Pancreas (tissue), 10 donors: ENCODE data around the gene BCR. TPM values are rescaled to one million over a fixed set of nuclear protein-coding genes. Genes with fewer than 3 reads are reported as not detected.

Experiments
- ATAC-seq, 4 donors: fragments of 200-7000 bp; cut with Tn5 transposase; one replicate each; pipeline versions ENCODE4 v1.8.0 to v1.9.1; 2020; ENCODE audit warnings: mild to moderate bottlenecking in 4 of 4, moderate library complexity in 4 of 4
- DNase-seq, 6 donors: peaks; one replicate each; pipeline ENCODE4 v3.0.0-alpha.2; 2020
- FAIRE-seq: peaks from 2 replicates; lab custom pipeline; 2012; peaks lifted over from hg19 to GRCh38; lab: Jason Lieb, UNC
- H3K27ac ChIP-seq, 4 donors: fragments of 200-600 bp; sonication (generic); 1 replicate in 3 of 4; 2 replicates in 1 of 4; pipeline versions ENCODE4 v1.5.0 to v1.8.0; 2020
- H3K27me3 ChIP-seq, 4 donors: fragments of 200-600 bp; one replicate each; pipeline ENCODE4 v1.8.0; 2021
- H3K36me3 ChIP-seq, 3 donors: fragments of 200-600 bp; sonication (generic) in 1 of 3; one replicate each; pipeline versions ENCODE4 v1.5.0 to v1.8.0; 2020 to 2021
- H3K4me1 ChIP-seq, 3 donors: fragments of 200-600 bp; one replicate each; pipeline ENCODE4 v1.8.0; 2021
- H3K4me3 ChIP-seq, 4 donors: fragments of 200-600 bp; sonication (generic) in 2 of 4; one replicate each; pipeline versions ENCODE4 v1.5.0 to v1.8.0; 2020 to 2021
- H3K9me3 ChIP-seq, 4 donors: fragments of 200-600 bp; one replicate each; pipeline ENCODE4 v1.8.0; 2021
- WGBS, 2 donors: extraction: QIAGEN DNeasy Blood & Tissue Kit; methylation state at CpG; one replicate each; pipeline ENCODE4 v1.1.7; 2013; 5-methylcytosine and 5-hydroxymethylcytosine counted together
- intact Hi-C, 3 donors: fragments of 100-400 bp; cut with DNase I; formaldehyde crosslinking; loops; one replicate each; pipeline versions ENCODE4 v1.11.1 to v1.14.2; 2022
- polyA plus RNA-seq, 2 donors: library from polyadenylated mRNA; stranded (reverse); fragments of 200-250 nt; gene quantifications; one replicate each; pipeline ENCODE4 v1.2.3, GENCODE V29; 2013
- total RNA-seq, 6 donors: library from RNA; stranded (reverse); fragmentation: NEBNext Ultra II Directional in 4 of 6; extraction: Animal tissue kit (Norgen Biotek cat#: 25700) in 4 of 6; gene quantifications; one replicate each; pipeline versions ENCODE4 v1.2.1 to v1.2.4, GENCODE V29; 2021 to 2023
- TF ChIP-seq, protein P1 (sequence below), 4 donors: fragments of 200-600 bp; sonication (generic) in 3 of 4; IDR thresholded peaks; one replicate each; pipeline versions ENCODE4 v1.5.0 to v1.8.0; 2021; ENCODE audit warnings: antibody characterized with exemption in 4 of 4
- donor health status: healthy with polysubstance abuse.
- donor health status: DM: no; HTN: no; CAD: no; lungs with moderate emphysema.
- donor health status: DM: no; HTN: no; CAD: no.
- donor health status: control.
- donor health status: control.
- donor health status: Bipolar disorder and iron deficiency.
- donor health status: DM: yes; HTN: yes; CAD: no.
- donor health status: DM: no; HTN: no; CAD: no.
- donor health status: DM: no; HTN: no; CAD: no.
- donor health status: DM: yes; HTN: yes; CAD: no.

Gene BCR
- total and polyA plus RNA-seq, 8 donors: 15.5 to 35.9 (median 18.1) TPM

DNA sequence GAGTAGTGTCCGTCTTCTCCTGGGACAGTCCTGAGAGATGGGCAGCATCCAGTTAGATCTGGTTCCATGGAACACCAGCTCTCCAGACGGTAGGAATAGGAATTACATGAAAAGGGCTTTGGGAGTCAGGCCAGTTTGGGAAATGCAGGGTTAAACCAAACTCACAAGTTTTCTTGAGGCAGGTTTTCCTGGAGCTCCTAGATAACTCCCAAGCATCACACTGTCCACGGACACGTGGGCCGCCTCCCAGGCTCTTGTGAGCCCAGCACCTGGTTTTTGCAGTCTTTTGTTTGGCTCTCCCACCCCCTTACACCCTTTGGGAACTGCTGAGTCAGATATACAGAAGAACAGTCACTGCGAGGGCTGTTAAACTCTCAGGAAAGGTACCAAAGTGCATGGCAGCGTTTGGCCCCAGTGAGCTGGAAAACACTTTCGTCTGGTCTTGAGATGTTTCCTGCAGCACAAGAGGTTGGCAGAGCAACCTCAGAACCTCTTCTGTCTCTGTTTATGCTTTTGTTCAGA is 90.0 kb downstream of the BCR start:
- H3K36me3 ChIP-seq: peaks cover 0 to 26% (median 2%) of the 10 kb centered on the region in 3 donors
- DNase-seq (no peak), ATAC-seq (no peak), FAIRE-seq (no peak)
- H3K27ac ChIP-seq: no peak overlapping the region
- TF ChIP-seq, protein P1, sequence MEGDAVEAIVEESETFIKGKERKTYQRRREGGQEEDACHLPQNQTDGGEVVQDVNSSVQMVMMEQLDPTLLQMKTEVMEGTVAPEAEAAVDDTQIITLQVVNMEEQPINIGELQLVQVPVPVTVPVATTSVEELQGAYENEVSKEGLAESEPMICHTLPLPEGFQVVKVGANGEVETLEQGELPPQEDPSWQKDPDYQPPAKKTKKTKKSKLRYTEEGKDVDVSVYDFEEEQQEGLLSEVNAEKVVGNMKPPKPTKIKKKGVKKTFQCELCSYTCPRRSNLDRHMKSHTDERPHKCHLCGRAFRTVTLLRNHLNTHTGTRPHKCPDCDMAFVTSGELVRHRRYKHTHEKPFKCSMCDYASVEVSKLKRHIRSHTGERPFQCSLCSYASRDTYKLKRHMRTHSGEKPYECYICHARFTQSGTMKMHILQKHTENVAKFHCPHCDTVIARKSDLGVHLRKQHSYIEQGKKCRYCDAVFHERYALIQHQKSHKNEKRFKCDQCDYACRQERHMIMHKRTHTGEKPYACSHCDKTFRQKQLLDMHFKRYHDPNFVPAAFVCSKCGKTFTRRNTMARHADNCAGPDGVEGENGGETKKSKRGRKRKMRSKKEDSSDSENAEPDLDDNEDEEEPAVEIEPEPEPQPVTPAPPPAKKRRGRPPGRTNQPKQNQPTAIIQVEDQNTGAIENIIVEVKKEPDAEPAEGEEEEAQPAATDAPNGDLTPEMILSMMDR (IDR thresholded peaks at IDR 0.05): no peak
- H3K27me3 ChIP-seq: no peaks in the 10 kb centered on the region
- WGBS, 2 donors: 62 to 64% methylated on average over 8 of the region's 8 CpGs
- intact Hi-C loops: no loop called here
- no peak overlapping the region for H3K4me3 ChIP-seq
- H3K9me3 ChIP-seq: no peaks in the 10 kb centered on the region
- H3K4me1 ChIP-seq: no peaks in the 10 kb centered on the region

DNA sequence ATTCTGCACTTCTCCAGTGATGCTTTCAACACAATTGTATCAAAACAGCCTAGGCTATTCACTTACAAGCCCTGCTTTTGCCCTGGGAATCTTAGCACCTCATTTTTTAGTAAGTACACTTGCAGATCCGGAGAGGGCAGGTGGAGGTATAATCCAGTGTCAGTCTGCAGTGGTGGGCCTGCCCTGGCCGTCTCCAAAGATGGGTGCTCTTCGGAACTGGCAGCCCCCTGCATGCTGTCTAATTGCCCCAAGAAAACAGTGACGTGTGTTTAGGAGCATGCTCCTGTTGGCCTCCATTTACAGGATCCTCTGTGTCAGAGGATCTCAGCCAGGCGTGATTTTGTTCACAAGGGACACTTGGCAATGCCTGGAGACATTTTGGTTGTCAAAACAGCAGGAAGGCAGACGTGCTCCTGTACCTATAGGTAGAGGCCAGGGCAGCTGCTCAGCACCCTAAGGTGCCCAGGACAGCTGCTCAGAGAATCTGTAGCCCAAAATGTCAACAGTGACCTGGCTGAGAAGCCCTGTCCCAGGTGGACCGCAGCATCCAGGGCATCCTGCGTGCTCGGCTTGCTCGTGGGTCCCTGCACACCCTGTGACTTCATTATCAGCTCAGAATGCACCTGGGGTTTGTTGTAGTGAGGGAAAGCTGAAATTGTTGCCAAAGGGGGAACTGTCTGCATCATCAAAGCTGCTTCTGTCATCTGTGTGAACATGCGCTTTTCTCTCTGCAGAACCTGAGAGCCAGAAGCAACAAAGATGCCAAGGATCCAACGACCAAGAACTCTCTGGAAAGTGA is 90.7 kb downstream of the BCR start:
- FAIRE-seq (no peak), ATAC-seq (no peak), DNase-seq (no peak)
- TF ChIP-seq, protein P1 (IDR thresholded peaks at IDR 0.05): no peak
- no peaks in the 10 kb centered on the region for H3K27me3 ChIP-seq
- no peak overlapping the region for H3K4me3 ChIP-seq
- H3K4me1 ChIP-seq: no peaks in the 10 kb centered on the region
- H3K27ac ChIP-seq: no peak overlapping the region
- peaks cover 0 to 26% (median 2%) of the 10 kb centered on the region in 3 donors for H3K36me3 ChIP-seq
- intact Hi-C loops: no loop called here
- H3K9me3 ChIP-seq: no peaks in the 10 kb centered on the region
- WGBS, 2 donors: 92% methylated on average over 12 of the region's 12 CpGs

DNA sequence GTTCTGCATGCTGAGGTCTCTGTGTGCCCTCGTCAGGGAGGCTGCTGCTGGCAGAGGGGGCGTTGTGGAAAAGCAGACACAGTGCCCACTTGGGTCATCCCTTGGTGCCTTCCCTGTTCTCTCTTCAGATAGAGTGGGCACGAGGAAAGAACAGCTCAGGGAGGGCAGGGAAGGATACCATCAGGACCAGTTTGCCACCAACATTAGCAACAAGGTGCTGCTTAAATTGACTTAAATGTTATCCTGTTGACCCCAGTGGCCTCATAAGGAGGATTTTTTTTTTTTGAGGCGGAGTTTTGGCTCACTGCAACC is 91.2 kb downstream of the BCR start:
- no peaks in the 10 kb centered on the region for H3K9me3 ChIP-seq
- DNase-seq: no peak
- intact Hi-C loops: no loop called here
- FAIRE-seq: no peak
- no peak overlapping the region for H3K4me3 ChIP-seq
- H3K27me3 ChIP-seq: no peaks in the 10 kb centered on the region
- H3K27ac ChIP-seq: no peak overlapping the region
- 91 to 96% methylated on average over 4 of the region's 4 CpGs for WGBS, 2 donors
- TF ChIP-seq, protein P1 (IDR thresholded peaks at IDR 0.05): no peak
- peaks cover 0 to 26% (median 2%) of the 10 kb centered on the region in 3 donors for H3K36me3 ChIP-seq
- H3K4me1 ChIP-seq: no peaks in the 10 kb centered on the region
- no peak for ATAC-seq

DNA sequence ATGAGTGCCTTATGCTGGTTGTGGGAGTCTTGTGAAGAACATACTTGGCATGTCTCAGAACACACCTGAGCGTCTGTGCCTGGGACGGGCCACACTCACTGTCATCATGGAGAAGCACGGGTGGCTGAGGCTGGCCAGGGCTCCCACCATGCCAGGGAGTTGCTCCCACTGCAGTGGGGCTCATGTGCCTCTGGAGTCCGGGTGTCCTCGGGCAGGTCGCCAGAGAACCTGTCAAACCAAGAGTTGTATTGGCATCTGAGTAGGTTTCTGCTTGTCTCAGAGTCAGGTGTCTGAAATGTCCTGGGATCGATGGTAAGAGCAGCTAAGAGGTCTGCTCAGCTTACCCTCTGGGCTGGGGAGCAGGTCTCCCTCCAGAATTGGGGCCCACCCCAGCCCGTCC is 92.1 kb downstream of the BCR start:
- no peak overlapping the region for H3K27ac ChIP-seq
- no peak for FAIRE-seq
- TF ChIP-seq, protein P1 (IDR thresholded peaks at IDR 0.05): no peak
- H3K36me3 ChIP-seq: peaks cover 0 to 26% (median 2%) of the 10 kb centered on the region in 3 donors
- no peaks in the 10 kb centered on the region for H3K27me3 ChIP-seq
- peak in 1 of 6 donors; percentile 45 for DNase-seq
- no peaks in the 10 kb centered on the region for H3K4me1 ChIP-seq
- H3K9me3 ChIP-seq: no peaks in the 10 kb centered on the region
- ATAC-seq: no peak
- intact Hi-C loops: no loop called here
- 77 to 78% methylated on average over 8 of the region's 8 CpGs for WGBS, 2 donors
- H3K4me3 ChIP-seq: no peak overlapping the region

DNA sequence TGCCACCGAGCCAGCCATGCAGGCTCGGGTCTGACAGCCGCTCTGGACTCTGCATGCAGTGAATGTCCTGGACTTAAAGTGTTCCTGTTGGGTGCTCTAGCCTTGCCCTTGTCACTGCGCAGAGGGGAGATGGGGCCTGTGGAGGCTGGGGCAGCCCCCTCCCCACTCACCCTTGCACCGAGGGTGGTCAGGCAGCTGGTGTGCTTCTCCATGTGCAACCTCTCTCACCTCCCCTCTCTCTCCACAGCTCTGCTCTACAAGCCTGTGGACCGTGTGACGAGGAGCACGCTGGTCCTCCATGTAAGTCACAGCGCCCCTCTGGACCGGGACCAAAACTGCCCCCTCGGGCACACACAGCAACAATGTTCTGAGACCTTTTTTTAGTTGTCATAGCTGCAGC is 92.5 kb downstream of the BCR start:
- Histone ChIP-seq H3K27me3 (no peaks in the 10 kb centered on the region), H3K9me3 (no peaks in the 10 kb centered on the region), H3K36me3 (peaks cover 0 to 26% (median 2%) of the 10 kb centered on the region in 3 donors), H3K4me3 (no peak overlapping the region), H3K27ac (no peak overlapping the region), H3K4me1 (no peaks in the 10 kb centered on the region)
- DNase-seq (peak in 1 of 6 donors; percentile 58), FAIRE-seq (no peak), ATAC-seq (no peak)
- intact Hi-C loops: no loop called here
- WGBS, 2 donors: 94 to 98% methylated on average over 11 of the region's 11 CpGs
- TF ChIP-seq, protein P1 (IDR thresholded peaks at IDR 0.05): no peak
